Loucy (cell line): ENCODE results near the gene SLC29A3.

Experiments used
- EZH2phosphoT487 ChIP-seq: fragments of 200-600 bp; IDR thresholded peaks from 2 replicates; pipeline ENCODE4 v1.6.1; 2018; ENCODE audit warnings: antibody characterized with exemption, mild to moderate bottlenecking, moderate library complexity, borderline replicate concordance
- TF ChIP-seq, protein P1 (sequence below): fragments of 200-600 bp; sonication (generic); conservative IDR thresholded peaks from 2 replicates; pipeline ENCODE4 v1.5.1; 2014; ENCODE audit warnings: mild to moderate bottlenecking, antibody characterized with exemption, low read length

DNA sequence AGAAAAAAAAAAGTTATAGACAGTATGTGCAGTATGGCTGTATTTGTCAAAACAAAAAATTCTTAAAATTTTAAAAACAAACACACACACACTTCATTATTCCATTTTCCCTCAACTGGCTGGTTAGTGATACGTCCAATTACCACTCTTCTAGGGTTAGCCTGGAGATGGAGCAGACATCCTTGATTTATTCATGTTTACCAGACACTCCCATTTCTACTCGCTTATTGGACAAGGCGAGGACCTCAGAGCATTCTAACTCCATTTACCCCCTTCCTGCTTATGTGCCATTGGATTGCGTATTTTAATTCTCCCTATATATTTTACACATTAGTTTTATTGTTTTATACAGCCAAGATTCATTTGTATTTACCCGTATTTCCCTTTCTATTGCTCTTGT, 69.1 kb downstream of the SLC29A3 start:
- TF ChIP-seq, protein P1, sequence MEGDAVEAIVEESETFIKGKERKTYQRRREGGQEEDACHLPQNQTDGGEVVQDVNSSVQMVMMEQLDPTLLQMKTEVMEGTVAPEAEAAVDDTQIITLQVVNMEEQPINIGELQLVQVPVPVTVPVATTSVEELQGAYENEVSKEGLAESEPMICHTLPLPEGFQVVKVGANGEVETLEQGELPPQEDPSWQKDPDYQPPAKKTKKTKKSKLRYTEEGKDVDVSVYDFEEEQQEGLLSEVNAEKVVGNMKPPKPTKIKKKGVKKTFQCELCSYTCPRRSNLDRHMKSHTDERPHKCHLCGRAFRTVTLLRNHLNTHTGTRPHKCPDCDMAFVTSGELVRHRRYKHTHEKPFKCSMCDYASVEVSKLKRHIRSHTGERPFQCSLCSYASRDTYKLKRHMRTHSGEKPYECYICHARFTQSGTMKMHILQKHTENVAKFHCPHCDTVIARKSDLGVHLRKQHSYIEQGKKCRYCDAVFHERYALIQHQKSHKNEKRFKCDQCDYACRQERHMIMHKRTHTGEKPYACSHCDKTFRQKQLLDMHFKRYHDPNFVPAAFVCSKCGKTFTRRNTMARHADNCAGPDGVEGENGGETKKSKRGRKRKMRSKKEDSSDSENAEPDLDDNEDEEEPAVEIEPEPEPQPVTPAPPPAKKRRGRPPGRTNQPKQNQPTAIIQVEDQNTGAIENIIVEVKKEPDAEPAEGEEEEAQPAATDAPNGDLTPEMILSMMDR = no peak
- no peak for TF ChIP-seq EZH2phosphoT487
